ENCODE data around the gene PKD1L1. TPM values are rescaled to one million over a fixed set of nuclear protein-coding genes. Genes with fewer than 3 reads are reported as not detected.

The PKD1L1 gene
- total RNA-seq, 1 experiment from 2014 or later, result 0.17 TPM

DNA sequence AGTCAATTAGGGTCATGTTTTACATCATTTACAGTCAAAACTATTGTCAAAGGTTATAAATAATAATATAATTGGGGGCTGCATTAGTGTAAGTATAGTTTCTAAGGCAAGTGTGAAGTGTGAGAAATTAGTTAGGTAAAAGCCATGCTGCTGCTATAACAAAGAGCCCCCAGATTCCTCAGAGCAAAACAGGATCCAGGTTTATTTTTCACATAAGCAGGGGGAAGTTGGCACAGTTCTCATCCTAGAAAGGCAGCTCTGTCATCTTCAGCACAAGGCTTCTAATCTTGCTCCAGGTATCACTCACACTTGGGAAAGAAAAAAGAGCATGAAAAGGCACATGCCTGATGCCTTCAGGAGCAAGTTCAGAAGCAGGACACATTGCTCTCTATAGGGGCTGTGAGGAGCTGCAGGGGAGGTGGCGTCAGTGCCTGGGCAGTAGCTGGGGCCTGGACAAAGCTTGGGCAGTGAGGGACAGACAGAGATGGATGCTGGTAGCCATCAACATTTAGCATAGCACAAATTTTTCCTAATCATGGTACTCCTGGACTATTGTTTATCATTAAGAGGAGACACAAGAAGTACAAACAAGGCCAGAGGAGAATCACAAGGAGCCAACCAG is 170.6 kb downstream of the PKD1L1 start:
- no peak for DNase-seq (ENCODE audit: low read depth, low spot score)
- BruUV-seq (replicated peaks), result no TSS peak
- Histone ChIP-seq H4K20me1 (ENCODE audit: insufficient read depth) (no peaks in the 10 kb centered on the region), H3K79me2 (ENCODE audit: insufficient read depth, low read length) (no peaks in the 10 kb centered on the region), H3K27ac (ENCODE audit: low read depth, low read length) (no peak overlapping the region), H3K4me1 (ENCODE audit: control insufficient read depth in 1 of 2, insufficient read depth in 2 of 2, low read length in 2 of 2) (peaks cover 10 to 21% of the 10 kb centered on the region in 2 experiments), H2AFZ (ENCODE audit: low read depth, low read length, poor library complexity, severe bottlenecking) (no peak overlapping the region), H3K36me3 (ENCODE audit: control insufficient read depth in 1 of 2, insufficient read depth in 2 of 2, low read length in 2 of 2) (no peaks in the 10 kb centered on the region), H3K9ac (ENCODE audit: low read length) (no peak overlapping the region), H3K4me2 (ENCODE audit: low read length) (no peak overlapping the region; the same call in 1 of the 2 replicates), H3K27me3 (ENCODE audit: insufficient read depth, low read length) (no peaks in the 10 kb centered on the region), H3K9me3 (ENCODE audit: control insufficient read depth in 1 of 2, insufficient read depth in 1 of 2, low read depth in 1 of 2, low read length in 2 of 2) (peaks cover 0 to 4% of the 10 kb centered on the region in 2 experiments; a peak in 1 of 4 replicates), H3K9me2 (ENCODE audit: insufficient read depth) (no peaks in the 10 kb centered on the region), H3K4me3 (replicated peaks in 1 of 2; ENCODE audit: low read depth in 1 of 2, low read length in 2 of 2) (no peak overlapping the region)
- ChIA-PET POLR2A (no interaction called here), RAD21 (ENCODE audit: low non-redundant PET in 1 of 2, low total read pairs in 2 of 2, uncharacterized antibody in 2 of 2, unreplicated experiment in 2 of 2) (no interaction called here), CTCF (no interaction called here)
- TF ChIP-seq CEBPB (IDR thresholded peaks at IDR 0.05; ENCODE audit: low read depth) (no peak), EGR1 (IDR thresholded peaks at IDR 0.05; ENCODE audit: low read depth) (no peak), ELF1 (IDR thresholded peaks at IDR 0.05; ENCODE audit: borderline replicate concordance, low read depth) (no peak), JUND (IDR thresholded peaks at IDR 0.05) (no peak), POLR2AphosphoS5 (IDR thresholded peaks at IDR 0.05; ENCODE audit: low read depth, low read length) (no peak), SP1 (IDR thresholded peaks at IDR 0.05; ENCODE audit: low read depth) (no peak)
- intact Hi-C loops (cut with micrococcal nuclease), result no loop called here
- no peak for ATAC-seq

DNA sequence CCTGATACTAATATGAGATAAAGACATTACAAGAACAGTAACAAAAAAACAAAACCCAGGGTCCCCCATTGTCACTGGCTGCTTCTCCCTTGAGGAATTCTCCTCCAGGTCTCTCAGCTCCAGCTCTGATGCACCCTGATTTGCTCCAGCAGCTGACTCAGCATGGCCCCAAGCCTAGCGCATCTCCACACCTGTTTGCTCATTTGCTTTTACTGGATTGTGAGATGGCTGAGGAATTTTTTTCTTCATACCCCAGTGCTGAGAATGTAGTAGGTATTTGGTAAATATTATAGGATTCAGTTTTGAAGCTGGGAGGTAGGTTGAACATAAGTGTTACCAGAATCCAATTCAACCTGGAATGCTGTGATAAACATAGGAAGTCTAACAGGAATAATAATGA is 171.9 kb downstream of the PKD1L1 start:
- peaks cover 0 to 4% of the 10 kb centered on the region in 2 experiments; a peak in 1 of 4 replicates for H3K9me3 ChIP-seq (ENCODE audit: control insufficient read depth in 1 of 2, insufficient read depth in 1 of 2, low read depth in 1 of 2, low read length in 2 of 2)
- peaks cover 0 to 11% of the 10 kb centered on the region in 2 experiments; a peak in 3 of 4 replicates for H3K4me1 ChIP-seq (ENCODE audit: control insufficient read depth in 1 of 2, insufficient read depth in 2 of 2, low read length in 2 of 2)
- no peak overlapping the region for H3K4me3 ChIP-seq (replicated peaks in 1 of 2; ENCODE audit: low read depth in 1 of 2, low read length in 2 of 2)
- no peak for DNase-seq (ENCODE audit: low read depth, low spot score)
- ChIA-PET POLR2A (no interaction called here), RAD21 (ENCODE audit: low non-redundant PET in 1 of 2, low total read pairs in 2 of 2, uncharacterized antibody in 2 of 2, unreplicated experiment in 2 of 2) (no interaction called here), CTCF (no interaction called here)
- no peak for ATAC-seq
- no peak overlapping the region for H3K4me2 ChIP-seq (ENCODE audit: low read length)
- no peaks in the 10 kb centered on the region for H3K36me3 ChIP-seq (ENCODE audit: control insufficient read depth in 1 of 2, insufficient read depth in 2 of 2, low read length in 2 of 2)
- no peak overlapping the region for H3K9ac ChIP-seq (ENCODE audit: low read length)
- no peaks in the 10 kb centered on the region for H4K20me1 ChIP-seq (ENCODE audit: insufficient read depth)
- H3K79me2 ChIP-seq (ENCODE audit: insufficient read depth, low read length), result no peaks in the 10 kb centered on the region
- intact Hi-C loops (cut with micrococcal nuclease), result no loop called here
- no peaks in the 10 kb centered on the region for H3K9me2 ChIP-seq (ENCODE audit: insufficient read depth)
- H2AFZ ChIP-seq (ENCODE audit: low read depth, low read length, poor library complexity, severe bottlenecking), result no peak overlapping the region
- TF ChIP-seq SIN3A (IDR thresholded peaks at IDR 0.05; ENCODE audit: low read depth) (no peak), SP1 (IDR thresholded peaks at IDR 0.05; ENCODE audit: low read depth) (no peak), FOSL1 (IDR thresholded peaks at IDR 0.05; ENCODE audit: low read depth) (no peak), ZFX (IDR thresholded peaks at IDR 0.05) (no peak), EZH2 (IDR thresholded peaks at IDR 0.05) (no peak), SRF (IDR thresholded peaks at IDR 0.05; ENCODE audit: low read depth) (no peak), ELF1 (IDR thresholded peaks at IDR 0.05; ENCODE audit: borderline replicate concordance, low read depth) (no peak), ZNF274 (IDR thresholded peaks at IDR 0.05; ENCODE audit: low read depth, low read length) (no peak), POLR2AphosphoS5 (IDR thresholded peaks at IDR 0.05; ENCODE audit: low read depth, low read length) (no peak), CEBPB (IDR thresholded peaks at IDR 0.05; ENCODE audit: low read depth) (no peak), TCF7L2 (IDR thresholded peaks at IDR 0.05; ENCODE audit: borderline replicate concordance, extremely low read depth, insufficient read depth, insufficient read length) (no peak), CBX3 (IDR thresholded peaks at IDR 0.05; ENCODE audit: low read depth) (no peak), YY1 (IDR thresholded peaks at IDR 0.05; ENCODE audit: extremely low read depth, insufficient replicate concordance, low read depth, low read length) (no peak), JUND (IDR thresholded peaks at IDR 0.05) (no peak)
- TF ChIP-seq, protein P1, sequence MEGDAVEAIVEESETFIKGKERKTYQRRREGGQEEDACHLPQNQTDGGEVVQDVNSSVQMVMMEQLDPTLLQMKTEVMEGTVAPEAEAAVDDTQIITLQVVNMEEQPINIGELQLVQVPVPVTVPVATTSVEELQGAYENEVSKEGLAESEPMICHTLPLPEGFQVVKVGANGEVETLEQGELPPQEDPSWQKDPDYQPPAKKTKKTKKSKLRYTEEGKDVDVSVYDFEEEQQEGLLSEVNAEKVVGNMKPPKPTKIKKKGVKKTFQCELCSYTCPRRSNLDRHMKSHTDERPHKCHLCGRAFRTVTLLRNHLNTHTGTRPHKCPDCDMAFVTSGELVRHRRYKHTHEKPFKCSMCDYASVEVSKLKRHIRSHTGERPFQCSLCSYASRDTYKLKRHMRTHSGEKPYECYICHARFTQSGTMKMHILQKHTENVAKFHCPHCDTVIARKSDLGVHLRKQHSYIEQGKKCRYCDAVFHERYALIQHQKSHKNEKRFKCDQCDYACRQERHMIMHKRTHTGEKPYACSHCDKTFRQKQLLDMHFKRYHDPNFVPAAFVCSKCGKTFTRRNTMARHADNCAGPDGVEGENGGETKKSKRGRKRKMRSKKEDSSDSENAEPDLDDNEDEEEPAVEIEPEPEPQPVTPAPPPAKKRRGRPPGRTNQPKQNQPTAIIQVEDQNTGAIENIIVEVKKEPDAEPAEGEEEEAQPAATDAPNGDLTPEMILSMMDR (IDR thresholded peaks at IDR 0.05 in 2 of 3, conservative IDR thresholded peaks at IDR 0.05 in 1 of 3; ENCODE audit: borderline replicate concordance in 1 of 3, insufficient read depth in 1 of 3, low read depth in 2 of 3, low read length in 2 of 3), result no peak
- no peak overlapping the region for H3K27ac ChIP-seq (ENCODE audit: low read depth, low read length)
- BruUV-seq (replicated peaks), result no TSS peak
- no peaks in the 10 kb centered on the region for H3K27me3 ChIP-seq (ENCODE audit: insufficient read depth, low read length)

Measured in HCT116 (cell line).